H9 (cell line): Measurements from ENCODE around the gene SPTLC1. TPM values are rescaled to one million over a fixed set of nuclear protein-coding genes. Genes with fewer than 3 reads are reported as not detected.

Source experiments
- DNase-seq: peaks from one replicate; pipeline ENCODE4 v3.0.0-alpha.2; 2017
- H2AFZ ChIP-seq: one replicate; pipeline ENCODE4 v1.6.1; 2013; ENCODE audit warnings: mild to moderate bottlenecking, low read length, control low read depth, moderate library complexity
- H2AK5ac ChIP-seq: 2 replicates; pipeline ENCODE4 v1.6.1; 2013; ENCODE audit warnings: low read length, control low read depth, mixed read lengths; ENCODE audit not compliant: insufficient read length
- H2BK120ac ChIP-seq: one replicate; pipeline ENCODE4 v1.6.1; 2013; ENCODE audit warnings: low read depth, mild to moderate bottlenecking, low read length, control low read depth, inconsistent platforms; ENCODE audit not compliant: poor library complexity, severe bottlenecking
- H2BK12ac ChIP-seq: 2 replicates; pipeline ENCODE4 v1.6.1; 2013; ENCODE audit warnings: low read length, control low read depth, mixed read lengths, low read depth; ENCODE audit not compliant: insufficient read length
- H2BK15ac ChIP-seq: 2 replicates; pipeline ENCODE4 v1.6.1; 2013; ENCODE audit warnings: low read depth, low read length, control low read depth
- H2BK20ac ChIP-seq: one replicate; pipeline ENCODE4 v1.6.1; 2013; ENCODE audit warnings: low read depth, mild to moderate bottlenecking, low read length, control low read depth, inconsistent platforms; ENCODE audit not compliant: poor library complexity, severe bottlenecking
- H2BK5ac ChIP-seq: 2 replicates; pipeline ENCODE4 v1.6.1; 2013; ENCODE audit warnings: low read length, control low read depth, mixed read lengths; ENCODE audit not compliant: insufficient read length
- H3K14ac ChIP-seq: 2 replicates; pipeline ENCODE4 v1.6.1; 2013; ENCODE audit warnings: low read length, control low read depth; ENCODE audit not compliant: insufficient read depth
- H3K18ac ChIP-seq: 2 replicates; pipeline ENCODE4 v1.6.1; 2013; ENCODE audit warnings: low read depth, mild to moderate bottlenecking, mixed read lengths, low read length, control low read depth; ENCODE audit not compliant: insufficient read length
- H3K23ac ChIP-seq: 2 replicates; pipeline ENCODE4 v1.6.1; 2013; ENCODE audit warnings: low read length, control low read depth, mixed read lengths, low read depth; ENCODE audit not compliant: insufficient read length
- H3K23me2 ChIP-seq: 2 replicates; pipeline ENCODE4 v1.6.1; 2013; ENCODE audit warnings: low read depth, mild to moderate bottlenecking, mixed read lengths, low read length, control low read depth; ENCODE audit not compliant: insufficient read length, poor library complexity, severe bottlenecking
- H3K27ac ChIP-seq: 2 replicates; pipeline ENCODE4 v1.5.1; 2013; ENCODE audit warnings: low read length, control low read depth, mixed read lengths, low read depth; ENCODE audit not compliant: insufficient read length
- H3K27me3 ChIP-seq: 2 replicates; pipeline ENCODE4 v1.6.1; 2013; ENCODE audit warnings: low read length, control low read depth, inconsistent platforms; ENCODE audit not compliant: insufficient read depth
- H3K4ac ChIP-seq: 2 replicates; pipeline ENCODE4 v1.6.1; 2013; ENCODE audit warnings: low read depth, mild to moderate bottlenecking, control low read depth, inconsistent platforms, low read length, moderate library complexity
- H3K4me1 ChIP-seq: 2 replicates; pipeline ENCODE4 v1.6.1; 2013; ENCODE audit warnings: low read length, control low read depth, inconsistent platforms; ENCODE audit not compliant: insufficient read depth
- H3K4me2 ChIP-seq: 2 replicates; pipeline ENCODE4 v1.6.1; 2013; ENCODE audit warnings: low read length, control low read depth, mixed read lengths; ENCODE audit not compliant: insufficient read length, insufficient read depth
- H3K56ac ChIP-seq: 2 replicates; pipeline ENCODE4 v1.6.1; 2013; ENCODE audit warnings: low read depth, mild to moderate bottlenecking, mixed read lengths, low read length, control low read depth; ENCODE audit not compliant: insufficient read length
- H3K79me1 ChIP-seq: 2 replicates; pipeline ENCODE4 v1.6.1; 2013; ENCODE audit warnings: low read depth, mild to moderate bottlenecking, moderate library complexity, low read length, control low read depth, inconsistent platforms; ENCODE audit not compliant: insufficient read depth, poor library complexity, severe bottlenecking
- H3K79me2 ChIP-seq: 2 replicates; pipeline ENCODE4 v1.6.1; 2013; ENCODE audit warnings: low read length, control low read depth, inconsistent platforms; ENCODE audit not compliant: insufficient read depth
- H3K9ac ChIP-seq: 2 replicates; pipeline ENCODE4 v1.6.1; 2013; ENCODE audit warnings: low read length, control low read depth, mixed read lengths; ENCODE audit not compliant: insufficient read length; ENCODE audit errors: extremely low read depth
- H3K9me3 ChIP-seq: one replicate; pipeline ENCODE4 v1.6.1; 2013; ENCODE audit warnings: low read depth, low read length, inconsistent platforms; ENCODE audit not compliant: control insufficient read depth
- H3T11ph ChIP-seq: one replicate; pipeline ENCODE4 v1.6.1; 2013; ENCODE audit warnings: mild to moderate bottlenecking, low read length, control low read depth, inconsistent platforms
- H4K20me1 ChIP-seq: one replicate; pipeline ENCODE4 v1.6.1; 2013; ENCODE audit not compliant: control insufficient read depth, insufficient read length, insufficient read depth
- H4K5ac ChIP-seq: 2 replicates; pipeline ENCODE4 v1.6.1; 2013; ENCODE audit warnings: low read depth, mild to moderate bottlenecking, mixed read lengths, low read length, control low read depth; ENCODE audit not compliant: insufficient read length
- H4K8ac ChIP-seq: replicated peaks from 2 replicates; pipeline ENCODE4 v1.6.1; 2013; ENCODE audit warnings: low read length, control low read depth, mixed read lengths, low read depth; ENCODE audit not compliant: insufficient read length
- H4K91ac ChIP-seq: 2 replicates; pipeline ENCODE4 v1.6.1; 2013; ENCODE audit warnings: low read depth, mild to moderate bottlenecking, moderate library complexity, mixed read lengths, low read length, control low read depth; ENCODE audit not compliant: insufficient read length
- H3K27ac Mint-ChIP-seq, 3 experiments: 2 replicates in 2 of 3; 3 replicates in 1 of 3; pipeline ENCODE4 v1.8.0; 2020 to 2021; ENCODE audit warnings: mixed read lengths in 3 of 3, mild to moderate bottlenecking in 1 of 3, moderate library complexity in 1 of 3
- H3K27me3 Mint-ChIP-seq: 2 replicates; pipeline ENCODE4 v1.8.0; 2021; ENCODE audit warnings: low read depth, mild to moderate bottlenecking, moderate library complexity, mixed read lengths
- H3K36me3 Mint-ChIP-seq, 3 experiments: 2 replicates in 2 of 3; 3 replicates in 1 of 3; pipeline ENCODE4 v1.8.0; 2020 to 2021; ENCODE audit warnings: low read depth in 3 of 3, mixed read lengths in 3 of 3; ENCODE audit not compliant: insufficient read depth in 1 of 3
- H3K4me1 Mint-ChIP-seq, 2 experiments: 2 replicates each; pipeline ENCODE4 v1.8.0; 2020; ENCODE audit warnings: mixed read lengths in 2 of 2
- H3K4me3 Mint-ChIP-seq, 2 experiments: 2 replicates in 1 of 2; 3 replicates in 1 of 2; pipeline ENCODE4 v1.8.0; 2020 to 2021; ENCODE audit warnings: mild to moderate bottlenecking in 2 of 2, mixed read lengths in 2 of 2, moderate library complexity in 1 of 2
- H3K9me3 Mint-ChIP-seq, 2 experiments: 2 replicates in 1 of 2; 3 replicates in 1 of 2; pipeline ENCODE4 v1.8.0; 2020; ENCODE audit warnings: mild to moderate bottlenecking in 2 of 2, mixed read lengths in 2 of 2, moderate library complexity in 1 of 2
- WGBS: extraction: QIAGEN DNeasy Blood & Tissue Kit; methylation state at CpG from one replicate; pipeline ENCODE4 v1.1.7; 2013; ENCODE audit warnings: missing lambda C conversion rate, low lambda C conversion rate, mixed read lengths; ENCODE audit not compliant: insufficient read length; ENCODE audit errors: extremely low coverage; 5-methylcytosine and 5-hydroxymethylcytosine counted together
- total RNA-seq: library from RNA; stranded (reverse); gene quantifications from 2 replicates; pipeline ENCODE4 v1.2.1, GENCODE V29; 2021
- TF ChIP-seq, protein P1 (sequence below): fragments of 200-600 bp; sonication (generic); conservative IDR thresholded peaks from 3 replicates; pipeline ENCODE4 v1.8.0; 2021; ENCODE audit warnings: antibody characterized with exemption, mild to moderate bottlenecking

SPTLC1 gene
- total RNA-seq, 1 experiment from 2014 or later = 73.5 TPM

DNA sequence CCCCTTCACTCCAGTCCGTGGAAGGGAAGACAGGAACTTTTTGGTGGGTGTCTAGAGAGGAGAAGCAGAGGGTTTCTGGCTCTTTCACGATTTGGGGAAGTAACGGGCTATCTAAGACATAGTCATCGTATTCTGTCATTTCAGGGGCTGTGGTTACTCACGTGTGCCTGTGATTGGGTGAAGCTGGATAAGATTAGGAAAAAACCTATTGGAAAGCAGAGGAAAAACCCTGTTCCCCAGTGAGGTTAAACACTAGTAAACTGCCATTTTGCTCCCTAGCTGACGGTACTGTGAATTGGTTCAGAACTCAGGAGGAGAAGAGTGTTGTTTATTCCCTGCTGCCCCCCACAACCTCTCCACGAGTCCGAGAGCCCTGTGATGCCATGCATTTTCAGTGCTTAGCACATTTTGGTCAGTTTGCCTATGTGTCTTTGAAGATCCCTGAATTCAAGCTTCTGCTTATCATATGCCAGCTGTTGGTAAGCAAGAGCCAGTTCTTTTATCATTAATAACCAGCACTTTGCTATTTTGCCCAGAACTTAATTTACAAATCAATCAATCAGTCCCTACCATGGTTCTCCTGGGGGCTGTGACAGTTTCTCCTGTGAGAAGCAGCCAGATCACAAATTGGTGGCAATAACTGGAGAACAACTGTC lies 120.1 kb downstream of the SPTLC1 start:
- H3K27ac Mint-ChIP-seq = no peak overlapping the region

More for the DNA sequence above, 120.1 kb downstream of the SPTLC1 start:
- WGBS = no CpG with 5 or more reads among the region's 8 CpGs
- H3K23me2 ChIP-seq = no peaks in the 10 kb centered on the region
- H2BK5ac ChIP-seq = no peak overlapping the region
- H3K4me3 Mint-ChIP-seq = no peak overlapping the region
- H3K4me1 ChIP-seq = no peaks in the 10 kb centered on the region
- no peak overlapping the region for H2BK12ac ChIP-seq
- no peak for DNase-seq
- no peak overlapping the region for H3K4ac ChIP-seq
- no peak overlapping the region for H4K8ac ChIP-seq
- H4K20me1 ChIP-seq = no peaks in the 10 kb centered on the region
- H3K14ac ChIP-seq = no peak overlapping the region
- no peak overlapping the region for H3K56ac ChIP-seq
- H3K9me3 ChIP-seq = no peaks in the 10 kb centered on the region
- no peak overlapping the region for H3K9ac ChIP-seq
- H3T11ph ChIP-seq = no peak overlapping the region
- H2BK15ac ChIP-seq = no peak overlapping the region
- H3K36me3 Mint-ChIP-seq = no peaks in the 10 kb centered on the region
- no peak overlapping the region for H3K23ac ChIP-seq
- no peak overlapping the region for H3K4me2 ChIP-seq
- no peak overlapping the region for H3K18ac ChIP-seq
- H3K4me1 Mint-ChIP-seq = no peaks in the 10 kb centered on the region
- TF ChIP-seq, protein P1, sequence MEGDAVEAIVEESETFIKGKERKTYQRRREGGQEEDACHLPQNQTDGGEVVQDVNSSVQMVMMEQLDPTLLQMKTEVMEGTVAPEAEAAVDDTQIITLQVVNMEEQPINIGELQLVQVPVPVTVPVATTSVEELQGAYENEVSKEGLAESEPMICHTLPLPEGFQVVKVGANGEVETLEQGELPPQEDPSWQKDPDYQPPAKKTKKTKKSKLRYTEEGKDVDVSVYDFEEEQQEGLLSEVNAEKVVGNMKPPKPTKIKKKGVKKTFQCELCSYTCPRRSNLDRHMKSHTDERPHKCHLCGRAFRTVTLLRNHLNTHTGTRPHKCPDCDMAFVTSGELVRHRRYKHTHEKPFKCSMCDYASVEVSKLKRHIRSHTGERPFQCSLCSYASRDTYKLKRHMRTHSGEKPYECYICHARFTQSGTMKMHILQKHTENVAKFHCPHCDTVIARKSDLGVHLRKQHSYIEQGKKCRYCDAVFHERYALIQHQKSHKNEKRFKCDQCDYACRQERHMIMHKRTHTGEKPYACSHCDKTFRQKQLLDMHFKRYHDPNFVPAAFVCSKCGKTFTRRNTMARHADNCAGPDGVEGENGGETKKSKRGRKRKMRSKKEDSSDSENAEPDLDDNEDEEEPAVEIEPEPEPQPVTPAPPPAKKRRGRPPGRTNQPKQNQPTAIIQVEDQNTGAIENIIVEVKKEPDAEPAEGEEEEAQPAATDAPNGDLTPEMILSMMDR = no peak
- H3K9me3 Mint-ChIP-seq = no peaks in the 10 kb centered on the region
- no peak overlapping the region for H3K27ac ChIP-seq
- H2AFZ ChIP-seq = no peak overlapping the region
- no peak overlapping the region for H2BK20ac ChIP-seq
- no peaks in the 10 kb centered on the region for H3K27me3 ChIP-seq
- H3K27me3 Mint-ChIP-seq = no peaks in the 10 kb centered on the region; the same call in 1 of the 2 replicates
- no peak overlapping the region for H2AK5ac ChIP-seq
- no peaks in the 10 kb centered on the region for H3K79me2 ChIP-seq
- H4K91ac ChIP-seq = no peak overlapping the region
- no peak overlapping the region for H4K5ac ChIP-seq
- no peaks in the 10 kb centered on the region for H3K79me1 ChIP-seq
- no peak overlapping the region for H2BK120ac ChIP-seq
